HepG2 (cell line): ENCODE data around the gene ACACA. TPM values are rescaled to one million over a fixed set of nuclear protein-coding genes. Genes with fewer than 3 reads are reported as not detected.

ENCODE experiments used
- ATAC-seq: fragments of 200-7000 bp; cut with Tn5 transposase; 3 replicates; pipeline ENCODE4 v1.9.1; 2020; ENCODE audit warnings: mild to moderate bottlenecking, moderate library complexity
- BruUV-seq: library from RNA; stranded (reverse); fragments of 400-500 nt; replicated peaks from 2 replicates; lab custom pipeline; 2021; lab: Mats Ljungman, UMichigan
- CTCF ChIA-PET: fragments of 300-600 bp; formaldehyde crosslinking; extraction: SDS; loops from one replicate; lab custom pipeline; 2021; ENCODE audit warnings: low total read pairs, inconsistent platforms, low intra/inter-chr PET ratio; lab: Yijun Ruan, JAX
- POLR2A ChIA-PET: fragments of 350-600 bp; sonication (Branson Sonifier 250); formaldehyde crosslinking; loops from one replicate; lab custom pipeline; 2020; ENCODE audit warnings: antibody characterized with exemption, inconsistent platforms; lab: Yijun Ruan, JAX
- DNase-seq: peaks from one replicate; pipeline ENCODE4 v3.0.0-alpha.2; 2015; ENCODE audit warnings: low spot score
- FAIRE-seq: peaks from 3 replicates; lab custom pipeline; 2011; peaks lifted over from hg19 to GRCh38; lab: Jason Lieb, UNC
- H2AFZ ChIP-seq: one replicate; pipeline ENCODE4 v1.6.1; 2011; ENCODE audit warnings: low read length, inconsistent platforms
- H3K27ac ChIP-seq: fragments of 300-600 bp; 3 replicates; pipeline ENCODE4 v1.8.0; 2011; ENCODE audit warnings: mixed run types, mild to moderate bottlenecking, mixed read lengths, low read length, inconsistent platforms; ENCODE audit not compliant: insufficient read depth; ENCODE audit errors: extremely low read length
- H3K27me3 ChIP-seq, 2 experiments: fragments of 200-600 bp in 1 of 2; 2 replicates in 1 of 2; 3 replicates in 1 of 2; pipeline versions ENCODE4 v1.6.0 to v1.8.0; 2011; ENCODE audit warnings: low read length in 2 of 2, mild to moderate bottlenecking in 2 of 2, moderate library complexity in 2 of 2, inconsistent platforms in 1 of 2; ENCODE audit not compliant: insufficient read depth in 2 of 2, control insufficient read depth in 1 of 2
- H3K36me3 ChIP-seq, 2 experiments: fragments of 200-600 bp in 1 of 2; replicated peaks in 1 of 2; 2 replicates in 1 of 2; 3 replicates in 1 of 2; pipeline versions ENCODE4 v1.5.1 to v1.8.0; 2011; ENCODE audit warnings: low read length in 2 of 2, inconsistent platforms in 1 of 2; ENCODE audit not compliant: insufficient read depth in 2 of 2, control insufficient read depth in 1 of 2
- H3K4me1 ChIP-seq: 2 replicates; pipeline ENCODE4 v1.5.1; 2012; ENCODE audit warnings: low read length, inconsistent platforms; ENCODE audit not compliant: insufficient read depth
- H3K4me2 ChIP-seq: 2 replicates; pipeline ENCODE4 v1.6.0; 2011; ENCODE audit warnings: low read depth, low read length, inconsistent platforms
- H3K4me3 ChIP-seq, 3 experiments: fragments of 200-600 bp in 1 of 3; sonication (generic), shearing (Covaris generic) in 1 of 3; replicated peaks in 1 of 3; 2 replicates each; pipeline ENCODE4 v1.5.1; 2011 to 2016; ENCODE audit warnings: low read length in 3 of 3, inconsistent platforms in 2 of 3, low read depth in 2 of 3, mild to moderate bottlenecking in 2 of 3, control low read depth in 1 of 3, mixed read lengths in 1 of 3; ENCODE audit not compliant: insufficient read depth in 1 of 3
- H3K79me2 ChIP-seq: one replicate; pipeline ENCODE4 v1.6.1; 2011; ENCODE audit warnings: low read length, inconsistent platforms; ENCODE audit not compliant: insufficient read depth
- H3K9ac ChIP-seq: 2 replicates; pipeline ENCODE4 v1.6.0; 2011; ENCODE audit warnings: mild to moderate bottlenecking, low read depth, low read length, inconsistent platforms; ENCODE audit not compliant: insufficient read depth
- H3K9me3 ChIP-seq: 2 replicates; pipeline ENCODE4 v1.5.1; 2012; ENCODE audit warnings: mild to moderate bottlenecking, low read length
- H4K20me1 ChIP-seq: 2 replicates; pipeline ENCODE4 v1.6.0; 2011; ENCODE audit warnings: inconsistent platforms, mild to moderate bottlenecking, low read length, moderate library complexity; ENCODE audit not compliant: insufficient read depth
- CENPBD1 ChIP-seq: sonication (generic); formaldehyde crosslinking; IDR thresholded peaks from 2 replicates; pipeline ENCODE4 v1.8.0; 2022; ENCODE audit warnings: missing genetic modification reagents, low read depth, mild to moderate bottlenecking, borderline replicate concordance
- CHD2 ChIP-seq: IDR thresholded peaks from 2 replicates; pipeline ENCODE4 v1.6.1; 2011; ENCODE audit warnings: low read depth, low read length, improper control_type of control experiment
- DNMT1 ChIP-seq: sonication (generic); formaldehyde crosslinking; IDR thresholded peaks from 2 replicates; pipeline ENCODE4 v1.5.1; 2020; ENCODE audit warnings: mild to moderate bottlenecking, missing genetic modification reagents
- FOXK2 ChIP-seq: fragments of 450-650 bp; IDR thresholded peaks from 2 replicates; pipeline ENCODE4 v1.6.1; 2016
- MTA3 ChIP-seq: sonication (generic); formaldehyde crosslinking; IDR thresholded peaks from 2 replicates; pipeline ENCODE4 v1.4.0; 2020; ENCODE audit warnings: missing genetic modification reagents
- MYNN ChIP-seq: sonication (generic); formaldehyde crosslinking; IDR thresholded peaks from 2 replicates; pipeline ENCODE4 v1.4.0; 2020; ENCODE audit warnings: mild to moderate bottlenecking, low read depth, missing genetic modification reagents
- NR2F1 ChIP-seq, 2 experiments: fragments of 450-650 bp in 1 of 2; formaldehyde crosslinking in 1 of 2; IDR thresholded peaks; 2 replicates each; pipeline versions ENCODE4 v1.5.0 to v1.6.1; 2016 to 2020; ENCODE audit warnings: mild to moderate bottlenecking in 1 of 2, missing compliant biosample characterization in 1 of 2, missing genetic modification reagents in 1 of 2, moderate library complexity in 1 of 2
- PRPF4 ChIP-seq: fragments of 200-400 bp; formaldehyde crosslinking; IDR thresholded peaks from 2 replicates; pipeline ENCODE4 v1.6.1; 2016; ENCODE audit warnings: low read length, low read depth; ENCODE audit not compliant: poor library complexity, severe bottlenecking
- RFX1 ChIP-seq: fragments of 450-650 bp; IDR thresholded peaks from 2 replicates; pipeline ENCODE4 v1.6.1; 2017
- RFX3 ChIP-seq: IDR thresholded peaks from 2 replicates; pipeline ENCODE4 v1.6.1; 2016; ENCODE audit warnings: missing biosample characterization, missing genetic modification reagents
- RFXANK ChIP-seq: IDR thresholded peaks from 2 replicates; pipeline ENCODE4 v1.6.1; 2016
- SIN3B ChIP-seq: fragments of 150-350 bp; IDR thresholded peaks from 2 replicates; pipeline ENCODE4 v1.6.1; 2014; ENCODE audit warnings: low read length
- THAP8 ChIP-seq: sonication (generic); formaldehyde crosslinking; IDR thresholded peaks from 2 replicates; pipeline ENCODE4 v1.5.1; 2020; ENCODE audit warnings: missing genetic modification reagents, mild to moderate bottlenecking, borderline replicate concordance
- USF2 ChIP-seq, 2 experiments: sonication (generic) in 1 of 2; formaldehyde crosslinking in 1 of 2; IDR thresholded peaks; 2 replicates each; pipeline versions ENCODE4 v1.5.1 to v1.6.1; 2011 to 2020; ENCODE audit warnings: borderline replicate concordance in 1 of 2, low read depth in 1 of 2, low read length in 1 of 2, mild to moderate bottlenecking in 1 of 2, missing genetic modification reagents in 1 of 2, moderate library complexity in 1 of 2
- YEATS4 ChIP-seq: sonication (generic); formaldehyde crosslinking; IDR thresholded peaks from 2 replicates; pipeline ENCODE4 v1.4.0; 2020; ENCODE audit warnings: missing genetic modification reagents, borderline replicate concordance
- ZBTB43 ChIP-seq: sonication (generic); formaldehyde crosslinking; conservative IDR thresholded peaks from 2 replicates; pipeline ENCODE4 v1.4.0; 2020; ENCODE audit warnings: missing genetic modification reagents
- ZNF670 ChIP-seq: sonication (generic); formaldehyde crosslinking; IDR thresholded peaks from 2 replicates; pipeline ENCODE4 v1.8.0; 2022; ENCODE audit warnings: mild to moderate bottlenecking, missing genetic modification reagents, borderline replicate concordance
- ZSCAN21 ChIP-seq: sonication (generic); formaldehyde crosslinking; IDR thresholded peaks from 2 replicates; pipeline ENCODE4 v1.8.0; 2022; ENCODE audit warnings: mild to moderate bottlenecking, missing genetic modification reagents, moderate library complexity, borderline replicate concordance
- WGBS: methylation state at CpG from one replicate; pipeline ENCODE4 v1.1.6; 2017; ENCODE audit warnings: low lambda C conversion rate; 5-methylcytosine and 5-hydroxymethylcytosine counted together
- in situ Hi-C: cut with HindIII; loops from 2 replicates; pipeline ENCODE4 v1.10.0; 2017; ENCODE audit warnings: low pct_unique_long_range_greater_than_20kb; ENCODE audit not compliant: extremely low pct_ligation_motif_present
- intact Hi-C: fragments of 100-400 bp; cut with micrococcal nuclease; formaldehyde crosslinking; loops from one replicate; pipeline ENCODE4 v1.10.0; 2022; ENCODE audit not compliant: unreplicated experiment
- polyA plus RNA-seq, 8 experiments: library from polyadenylated mRNA; depleted of rRNA in 3 of 8; stranded (reverse) in 7 of 8; unstranded in 1 of 8; fragments of >200 nt; fragmentation: Illumina TruSeq in 4 of 8; extraction: Trizol in 4 of 8; gene quantifications; 2 replicates each; pipeline versions ENCODE4 v1.2.1 to v1.2.3, GENCODE V29; 2011 to 2016; ENCODE audit warnings: low read depth in 4 of 8, missing spikeins in 1 of 8, mixed read lengths in 1 of 8; ENCODE audit not compliant: insufficient read depth in 1 of 8
- total RNA-seq, 5 experiments: library from RNA; depleted of rRNA; stranded (reverse); fragments of >200 nt; fragmentation: Illumina TruSeq; extraction: Trizol; gene quantifications; 2 replicates each; pipeline ENCODE4 v1.2.3, GENCODE V29; 2016; ENCODE audit warnings: low read depth in 1 of 5

The ACACA gene
- total and polyA plus RNA-seq, 2 of the 13 experiments (the other 11 are each of a cell fraction or from before 2014, with no cell fraction given) = 39.2 to 47.2 TPM

- TF ChIP-seq CHD2 (no peak), CENPBD1 (CRISPR knock-in tag) (no peak), RFX1 (no peak), RFX3 (CRISPR knock-in tag) (no peak), THAP8 (CRISPR knock-in tag) (no peak)
Observed at GRCh38 chr17:37134050-37134449, 272.6 kb downstream of the ACACA start (continued).

GRCh38 chr17:37133136-37133535 is 273.5 kb downstream of the ACACA start:
- no peak overlapping the region for H3K4me3 ChIP-seq
- no peak for ATAC-seq
- peaks cover 12% of the 10 kb centered on the region for H3K4me1 ChIP-seq
- no peaks in the 10 kb centered on the region for H4K20me1 ChIP-seq
- H3K27ac ChIP-seq = no peak overlapping the region
- H3K79me2 ChIP-seq = no peaks in the 10 kb centered on the region
- no peaks in the 10 kb centered on the region for H3K27me3 ChIP-seq
- intact Hi-C loops = no loop called here
- H3K36me3 ChIP-seq = peaks cover 3 to 53% of the 10 kb centered on the region in 2 experiments
- POLR2A ChIA-PET = no interaction called here
- no peak overlapping the region for H3K4me2 ChIP-seq
- no TSS peak for BruUV-seq
- H2AFZ ChIP-seq = no peak overlapping the region
- FAIRE-seq = no peak
- H3K9ac ChIP-seq = no peak overlapping the region
- in situ Hi-C loops = no loop called here
- no peaks in the 10 kb centered on the region for H3K9me3 ChIP-seq
- CTCF ChIA-PET = no interaction called here
- no peak for DNase-seq
- WGBS = 99% methylated on average over 5 of the region's 5 CpGs
- TF ChIP-seq USF2 (IDR thresholded peaks at IDR 0.05; ENCODE audit: low read depth, low read length) (no peak), USF2 (CRISPR knock-in tag; IDR thresholded peaks at IDR 0.05; ENCODE audit: borderline replicate concordance) (no peak), FOXK2 (no peak), DNMT1 (CRISPR knock-in tag) (no peak), RFXANK (CRISPR knock-in tag) (no peak), MYNN (no peak), ZSCAN21 (CRISPR knock-in tag) (no peak), NR2F1 (CRISPR knock-in tag; IDR thresholded peaks at IDR 0.05) (no peak), SIN3B (no peak), MTA3 (CRISPR knock-in tag) (no peak), YEATS4 (no peak), PRPF4 (no peak), ZBTB43 (CRISPR knock-in tag) (no peak), ZNF670 (CRISPR knock-in tag) (no peak)
